Gastrocnemius medialis (tissue), 4 donors: ENCODE results near the gene FNIP2.

ENCODE experiments used
- POLR2A ChIP-seq, 2 donors: fragments of 450-650 bp; IDR thresholded peaks; one replicate each; pipeline ENCODE4 v1.6.1; 2017; ENCODE audit warnings: antibody characterized with exemption in 2 of 2, mild to moderate bottlenecking in 2 of 2, moderate library complexity in 2 of 2
- TF ChIP-seq, protein P1 (sequence below), 5 experiments: fragments of 450-650 bp in 3 of 5; fragments of 200-600 bp in 2 of 5; sonication (generic) in 2 of 5; IDR thresholded peaks in 4 of 5; conservative IDR thresholded peaks in 1 of 5; 1 replicate in 4 of 5; 2 replicates in 1 of 5; pipeline ENCODE4 v1.5.1; 2016 to 2019; ENCODE audit warnings: antibody characterized with exemption in 5 of 5, mild to moderate bottlenecking in 3 of 5, moderate library complexity in 3 of 5

DNA sequence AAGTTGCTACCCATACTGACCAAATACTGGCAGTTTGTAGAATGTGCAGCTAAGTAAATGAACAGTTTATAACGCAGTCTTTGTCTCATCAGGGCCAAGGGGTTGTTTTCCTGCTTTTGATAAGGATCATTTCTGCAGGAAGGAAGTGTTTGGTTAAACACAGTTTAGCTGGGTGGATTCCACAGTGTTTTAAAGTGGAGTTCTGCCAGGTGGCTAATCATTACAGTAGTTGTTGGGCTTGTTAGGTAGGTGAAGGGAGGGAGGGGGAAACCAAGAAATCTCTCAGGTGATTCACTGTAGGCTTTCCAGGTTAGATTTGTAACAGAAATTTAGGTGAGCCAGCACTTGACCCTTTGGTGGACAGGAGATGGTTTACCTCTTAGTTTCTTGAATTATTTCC, 58.1 kb downstream of the FNIP2 start:
- no peak for TF ChIP-seq POLR2A (IDR thresholded peaks at IDR 0.05)
- TF ChIP-seq, protein P1, sequence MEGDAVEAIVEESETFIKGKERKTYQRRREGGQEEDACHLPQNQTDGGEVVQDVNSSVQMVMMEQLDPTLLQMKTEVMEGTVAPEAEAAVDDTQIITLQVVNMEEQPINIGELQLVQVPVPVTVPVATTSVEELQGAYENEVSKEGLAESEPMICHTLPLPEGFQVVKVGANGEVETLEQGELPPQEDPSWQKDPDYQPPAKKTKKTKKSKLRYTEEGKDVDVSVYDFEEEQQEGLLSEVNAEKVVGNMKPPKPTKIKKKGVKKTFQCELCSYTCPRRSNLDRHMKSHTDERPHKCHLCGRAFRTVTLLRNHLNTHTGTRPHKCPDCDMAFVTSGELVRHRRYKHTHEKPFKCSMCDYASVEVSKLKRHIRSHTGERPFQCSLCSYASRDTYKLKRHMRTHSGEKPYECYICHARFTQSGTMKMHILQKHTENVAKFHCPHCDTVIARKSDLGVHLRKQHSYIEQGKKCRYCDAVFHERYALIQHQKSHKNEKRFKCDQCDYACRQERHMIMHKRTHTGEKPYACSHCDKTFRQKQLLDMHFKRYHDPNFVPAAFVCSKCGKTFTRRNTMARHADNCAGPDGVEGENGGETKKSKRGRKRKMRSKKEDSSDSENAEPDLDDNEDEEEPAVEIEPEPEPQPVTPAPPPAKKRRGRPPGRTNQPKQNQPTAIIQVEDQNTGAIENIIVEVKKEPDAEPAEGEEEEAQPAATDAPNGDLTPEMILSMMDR (IDR thresholded peaks at IDR 0.05 in 4 of 5, conservative IDR thresholded peaks at IDR 0.05 in 1 of 5) = no peak
